Measurements from ENCODE around the gene EPS8L2. TPM values are rescaled to one million over a fixed set of nuclear protein-coding genes. Genes with fewer than 3 reads are reported as not detected.

EPS8L2 gene
- total and polyA plus RNA-seq, 2 of the 13 experiments (the other 11 are each of a cell fraction or from before 2014, with no cell fraction given) = 89.3 to 416 TPM

DNA sequence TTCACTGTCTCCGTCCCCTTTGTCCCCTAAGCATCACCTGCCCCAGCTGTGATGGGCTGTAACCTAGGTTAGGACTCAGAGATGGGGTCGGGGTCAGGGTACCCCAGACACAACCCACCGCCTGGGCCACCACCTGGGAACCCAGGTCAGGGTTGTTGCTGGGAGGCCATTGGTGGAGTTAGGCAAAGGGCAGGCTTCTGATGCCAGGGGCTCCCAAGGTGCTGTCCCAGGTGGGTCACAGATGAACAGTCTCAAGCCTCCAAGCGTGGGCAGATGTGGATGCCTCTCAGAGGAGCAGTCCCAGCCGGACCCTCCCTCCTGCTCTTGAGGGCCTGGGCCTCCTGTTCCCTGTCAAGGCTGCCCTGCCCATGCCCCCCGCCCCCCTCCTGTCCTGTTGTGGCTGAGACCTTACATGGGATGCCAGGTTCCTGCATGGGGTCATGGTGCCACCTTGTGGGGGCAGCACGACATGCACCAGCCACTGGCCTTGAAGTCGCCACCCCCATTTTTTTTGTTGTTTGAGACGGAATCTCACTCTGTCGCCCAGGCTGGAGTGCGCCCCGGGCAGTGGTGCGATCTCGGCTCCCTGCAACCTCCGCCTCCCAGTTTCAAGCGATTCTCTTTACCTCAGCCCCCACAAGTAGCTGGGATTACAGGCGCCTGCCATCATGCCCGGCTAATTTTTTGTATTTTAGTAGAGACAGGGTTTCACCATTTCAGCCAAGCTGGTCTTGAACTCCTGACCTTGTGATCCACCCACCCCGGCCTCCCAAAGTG is 59.2 kb downstream of the EPS8L2 start (continued):
- TF ChIP-seq RCOR2 (CRISPR knock-in tag; IDR thresholded peaks at IDR 0.05) (no peak), POLR2AphosphoS5 (IDR thresholded peaks at IDR 0.05; ENCODE audit: low read depth, low read length) (peak; percentile 42; the same call in 1 of the 2 replicates), AGO1 (IDR thresholded peaks at IDR 0.05; ENCODE audit: low read depth, low read length, poor library complexity, severe bottlenecking) (peak; percentile 93)

DNA sequence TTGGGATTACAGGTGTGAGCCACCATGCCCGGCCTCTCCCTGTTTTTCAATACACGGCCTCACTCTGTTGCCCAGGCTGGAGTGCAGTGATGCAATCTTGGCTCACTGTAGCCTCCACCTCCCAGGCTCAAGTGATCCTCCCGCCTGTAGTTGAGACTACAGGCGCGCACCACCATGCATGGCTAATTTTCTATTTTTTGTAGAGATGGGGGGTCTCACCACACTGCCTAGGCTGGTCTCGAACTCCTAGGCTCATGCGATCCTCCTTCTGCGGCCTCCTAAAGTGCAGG is 59.7 kb downstream of the EPS8L2 start:
- Histone ChIP-seq H3K27me3 (ENCODE audit: control insufficient read depth in 1 of 2, insufficient read depth in 2 of 2, low read length in 2 of 2) (no peaks in the 10 kb centered on the region), H4K20me1 (ENCODE audit: insufficient read depth, low read length) (peaks cover 9% of the 10 kb centered on the region; the same call in 1 of the 2 replicates), H3K4me1 (ENCODE audit: insufficient read depth, low read length) (peaks cover 12% of the 10 kb centered on the region), H3K36me3 (replicated peaks in 1 of 2; ENCODE audit: control insufficient read depth in 1 of 2, insufficient read depth in 2 of 2, low read length in 2 of 2) (peaks cover 20 to 58% of the 10 kb centered on the region in 2 experiments), H2AFZ (ENCODE audit: low read length) (no peak overlapping the region), H3K9ac (ENCODE audit: insufficient read depth, low read depth, low read length) (no peak overlapping the region), H3K27ac (ENCODE audit: extremely low read length, insufficient read depth, low read length) (no peak overlapping the region), H3K4me3 (replicated peaks in 1 of 3; ENCODE audit: insufficient read depth in 1 of 3, low read depth in 2 of 3, low read length in 3 of 3) (no peak overlapping the region), H3K9me3 (ENCODE audit: low read length) (no peaks in the 10 kb centered on the region), H3K79me2 (ENCODE audit: insufficient read depth, low read length) (no peaks in the 10 kb centered on the region), H3K4me2 (ENCODE audit: low read depth, low read length) (no peak overlapping the region)
- CTCF ChIA-PET (ENCODE audit: low intra/inter-chr PET ratio, low total read pairs) = interaction anchor here (1.7 kb wide), 1 partner anchor 37 kb away, joined by 11 read pairs; no protein-coding TSS in a partner anchor
- DNase-seq (ENCODE audit: low spot score) (no peak), ATAC-seq (no peak), FAIRE-seq (no peak)
- 95% methylated on average over 8 of the region's 8 CpGs for WGBS (ENCODE audit: low lambda C conversion rate)
- BruUV-seq (replicated peaks) = no TSS peak
- intact Hi-C loops (cut with micrococcal nuclease; ENCODE audit: unreplicated experiment) (loop anchor here (2.0 kb wide), 1 partner anchor 103 kb away; no protein-coding TSS in a partner anchor), in situ Hi-C loops (cut with HindIII; ENCODE audit: extremely low pct_ligation_motif_present, low pct_unique_long_range_greater_than_20kb) (loop anchor here (5.0 kb wide), 1 partner anchor 103 kb away; no protein-coding TSS in a partner anchor)
- POLR2A ChIA-PET = interaction anchor here (0.7 kb wide), 1 partner anchor 9 kb away, joined by 3 read pairs; no protein-coding TSS in a partner anchor
- TF ChIP-seq CCAR2 (optimal IDR thresholded peaks at IDR 0.05; ENCODE audit: low read depth, low read length) = no peak
- TF ChIP-seq, protein P1, sequence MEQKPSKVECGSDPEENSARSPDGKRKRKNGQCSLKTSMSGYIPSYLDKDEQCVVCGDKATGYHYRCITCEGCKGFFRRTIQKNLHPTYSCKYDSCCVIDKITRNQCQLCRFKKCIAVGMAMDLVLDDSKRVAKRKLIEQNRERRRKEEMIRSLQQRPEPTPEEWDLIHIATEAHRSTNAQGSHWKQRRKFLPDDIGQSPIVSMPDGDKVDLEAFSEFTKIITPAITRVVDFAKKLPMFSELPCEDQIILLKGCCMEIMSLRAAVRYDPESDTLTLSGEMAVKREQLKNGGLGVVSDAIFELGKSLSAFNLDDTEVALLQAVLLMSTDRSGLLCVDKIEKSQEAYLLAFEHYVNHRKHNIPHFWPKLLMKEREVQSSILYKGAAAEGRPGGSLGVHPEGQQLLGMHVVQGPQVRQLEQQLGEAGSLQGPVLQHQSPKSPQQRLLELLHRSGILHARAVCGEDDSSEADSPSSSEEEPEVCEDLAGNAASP (CRISPR knock-in tag; IDR thresholded peaks at IDR 0.05; ENCODE audit: borderline replicate concordance) = no peak
- no peak for TF ChIP-seq ZNF720 (CRISPR knock-in tag; IDR thresholded peaks at IDR 0.05)
- TF ChIP-seq JUND (CRISPR knock-in tag; IDR thresholded peaks at IDR 0.05) = no peak
- TF ChIP-seq, protein P2, sequence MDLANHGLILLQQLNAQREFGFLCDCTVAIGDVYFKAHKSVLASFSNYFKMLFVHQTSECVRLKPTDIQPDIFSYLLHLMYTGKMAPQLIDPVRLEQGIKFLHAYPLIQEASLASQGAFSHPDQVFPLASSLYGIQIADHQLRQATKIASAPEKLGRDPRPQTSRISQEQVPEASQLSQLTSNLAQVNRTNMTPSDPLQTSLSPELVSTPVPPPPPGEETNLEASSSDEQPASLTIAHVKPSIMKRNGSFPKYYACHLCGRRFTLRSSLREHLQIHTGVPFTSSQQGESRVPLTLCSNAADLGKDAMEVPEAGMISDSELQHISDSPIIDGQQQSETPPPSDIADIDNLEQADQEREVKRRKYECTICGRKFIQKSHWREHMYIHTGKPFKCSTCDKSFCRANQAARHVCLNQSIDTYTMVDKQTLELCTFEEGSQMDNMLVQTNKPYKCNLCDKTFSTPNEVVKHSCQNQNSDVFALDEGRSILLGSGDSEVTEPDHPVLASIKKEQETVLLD (CRISPR knock-in tag; IDR thresholded peaks at IDR 0.05; ENCODE audit: low read depth) = no peak
- no peak for TF ChIP-seq MZF1 (CRISPR knock-in tag; IDR thresholded peaks at IDR 0.05; ENCODE audit: borderline replicate concordance)
- no peak for TF ChIP-seq ZNF780A (CRISPR knock-in tag; IDR thresholded peaks at IDR 0.05)
- TF ChIP-seq, protein P3, sequence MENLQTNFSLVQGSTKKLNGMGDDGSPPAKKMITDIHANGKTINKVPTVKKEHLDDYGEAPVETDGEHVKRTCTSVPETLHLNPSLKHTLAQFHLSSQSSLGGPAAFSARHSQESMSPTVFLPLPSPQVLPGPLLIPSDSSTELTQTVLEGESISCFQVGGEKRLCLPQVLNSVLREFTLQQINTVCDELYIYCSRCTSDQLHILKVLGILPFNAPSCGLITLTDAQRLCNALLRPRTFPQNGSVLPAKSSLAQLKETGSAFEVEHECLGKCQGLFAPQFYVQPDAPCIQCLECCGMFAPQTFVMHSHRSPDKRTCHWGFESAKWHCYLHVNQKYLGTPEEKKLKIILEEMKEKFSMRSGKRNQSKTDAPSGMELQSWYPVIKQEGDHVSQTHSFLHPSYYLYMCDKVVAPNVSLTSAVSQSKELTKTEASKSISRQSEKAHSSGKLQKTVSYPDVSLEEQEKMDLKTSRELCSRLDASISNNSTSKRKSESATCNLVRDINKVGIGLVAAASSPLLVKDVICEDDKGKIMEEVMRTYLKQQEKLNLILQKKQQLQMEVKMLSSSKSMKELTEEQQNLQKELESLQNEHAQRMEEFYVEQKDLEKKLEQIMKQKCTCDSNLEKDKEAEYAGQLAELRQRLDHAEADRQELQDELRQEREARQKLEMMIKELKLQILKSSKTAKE (CRISPR knock-in tag; IDR thresholded peaks at IDR 0.05; ENCODE audit: borderline replicate concordance) = no peak
- TF ChIP-seq ZNF432 (CRISPR knock-in tag; IDR thresholded peaks at IDR 0.05; ENCODE audit: borderline replicate concordance) = no peak
- no peak for TF ChIP-seq HDAC2 (CRISPR knock-in tag; IDR thresholded peaks at IDR 0.05)
- TF ChIP-seq, protein P4, sequence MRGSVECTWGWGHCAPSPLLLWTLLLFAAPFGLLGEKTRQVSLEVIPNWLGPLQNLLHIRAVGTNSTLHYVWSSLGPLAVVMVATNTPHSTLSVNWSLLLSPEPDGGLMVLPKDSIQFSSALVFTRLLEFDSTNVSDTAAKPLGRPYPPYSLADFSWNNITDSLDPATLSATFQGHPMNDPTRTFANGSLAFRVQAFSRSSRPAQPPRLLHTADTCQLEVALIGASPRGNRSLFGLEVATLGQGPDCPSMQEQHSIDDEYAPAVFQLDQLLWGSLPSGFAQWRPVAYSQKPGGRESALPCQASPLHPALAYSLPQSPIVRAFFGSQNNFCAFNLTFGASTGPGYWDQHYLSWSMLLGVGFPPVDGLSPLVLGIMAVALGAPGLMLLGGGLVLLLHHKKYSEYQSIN (CRISPR knock-in tag; IDR thresholded peaks at IDR 0.05; ENCODE audit: borderline replicate concordance) = no peak
- peak; percentile 4; the same call in 1 of the 2 replicates for TF ChIP-seq CEBPB (IDR thresholded peaks at IDR 0.05; ENCODE audit: borderline replicate concordance, low read depth, low read length)
- TF ChIP-seq ZNF333 (CRISPR knock-in tag; IDR thresholded peaks at IDR 0.05; ENCODE audit: borderline replicate concordance) = no peak
- TF ChIP-seq CEBPG (CRISPR knock-in tag; IDR thresholded peaks at IDR 0.05) = peak; percentile 28; the same call in 1 of the 2 replicates

Data from HepG2 (cell line).